ENCODE data around the gene DTNBP1. TPM values are rescaled to one million over a fixed set of nuclear protein-coding genes. Genes with fewer than 3 reads are reported as not detected.

The DTNBP1 gene
- total and polyA plus RNA-seq, 3 donors from 2014 or later = 21.8 to 25.4 (median 22.6) TPM

GRCh38 chr6:15594512-15595259 lies 68.1 kb downstream of the DTNBP1 start:
- Histone ChIP-seq H3K27me3 (no peaks in the 10 kb centered on the region), H3K36me3 (ENCODE audit: low read depth, missing control alignments) (no peaks in the 10 kb centered on the region), H3K27ac (no peak overlapping the region), H3K9me3 (no peaks in the 10 kb centered on the region), H3K4me1 (no peaks in the 10 kb centered on the region), H3K4me3 (no peak overlapping the region)
- intact Hi-C loops (cut with DNase I; ENCODE audit: low total_unique reads) = no loop called here
- 76 to 84% methylated on average over 7 of the region's 7 CpGs for WGBS, 2 donors
- DNase-seq = no peak
- TF ChIP-seq POLR2A (IDR thresholded peaks at IDR 0.05) (no peak), CTCF (IDR thresholded peaks at IDR 0.05) (no peak)

- TF ChIP-seq POLR2A (IDR thresholded peaks at IDR 0.05) (no peak), CTCF (IDR thresholded peaks at IDR 0.05) (no peak)
- Histone ChIP-seq H3K27ac (no peak overlapping the region), H3K9me3 (no peaks in the 10 kb centered on the region), H3K4me1 (no peaks in the 10 kb centered on the region), H3K4me3 (no peak overlapping the region), H3K36me3 (ENCODE audit: low read depth, missing control alignments) (no peaks in the 10 kb centered on the region), H3K27me3 (no peaks in the 10 kb centered on the region)
- intact Hi-C loops (cut with DNase I; ENCODE audit: low total_unique reads) = no loop called here
- 63 to 77% methylated on average over 2 of the region's 2 CpGs for WGBS, 2 donors
- DNase-seq = peak; percentile 63
Measured at GRCh38 chr6:15593798-15594197, 69.0 kb downstream of the DTNBP1 start.

DNA sequence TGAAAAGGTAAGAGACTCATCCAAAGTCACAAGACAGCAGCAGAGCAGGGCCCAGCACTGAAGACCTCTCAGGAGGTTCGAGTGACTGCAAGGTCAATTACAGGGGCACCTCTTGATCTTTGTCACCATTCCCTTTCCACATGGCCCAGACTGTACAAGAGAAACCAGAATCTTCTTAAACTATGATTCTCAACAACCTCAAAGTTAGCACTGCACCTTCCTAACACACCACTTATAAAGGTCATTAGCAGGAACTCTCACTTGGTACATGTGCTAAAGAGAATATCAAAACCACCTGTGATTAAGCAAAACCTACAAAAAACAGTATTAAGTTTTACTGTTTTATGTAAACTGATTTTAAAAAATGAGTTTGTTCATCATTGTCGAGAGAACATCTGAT lies 70.2 kb downstream of the DTNBP1 start:
- H3K36me3 ChIP-seq (ENCODE audit: low read depth, missing control alignments) = no peaks in the 10 kb centered on the region
- no peak overlapping the region for H3K4me3 ChIP-seq
- H3K4me1 ChIP-seq = no peaks in the 10 kb centered on the region
- 79 to 88% methylated on average over 2 of the region's 2 CpGs for WGBS, 2 donors
- H3K27me3 ChIP-seq = no peaks in the 10 kb centered on the region
- TF ChIP-seq CTCF (IDR thresholded peaks at IDR 0.05) = no peak
- TF ChIP-seq POLR2A (IDR thresholded peaks at IDR 0.05) = no peak
- intact Hi-C loops (cut with DNase I; ENCODE audit: low total_unique reads) = no loop called here
- no peak overlapping the region for H3K27ac ChIP-seq
- H3K9me3 ChIP-seq = no peaks in the 10 kb centered on the region
- no peak for DNase-seq

DNA sequence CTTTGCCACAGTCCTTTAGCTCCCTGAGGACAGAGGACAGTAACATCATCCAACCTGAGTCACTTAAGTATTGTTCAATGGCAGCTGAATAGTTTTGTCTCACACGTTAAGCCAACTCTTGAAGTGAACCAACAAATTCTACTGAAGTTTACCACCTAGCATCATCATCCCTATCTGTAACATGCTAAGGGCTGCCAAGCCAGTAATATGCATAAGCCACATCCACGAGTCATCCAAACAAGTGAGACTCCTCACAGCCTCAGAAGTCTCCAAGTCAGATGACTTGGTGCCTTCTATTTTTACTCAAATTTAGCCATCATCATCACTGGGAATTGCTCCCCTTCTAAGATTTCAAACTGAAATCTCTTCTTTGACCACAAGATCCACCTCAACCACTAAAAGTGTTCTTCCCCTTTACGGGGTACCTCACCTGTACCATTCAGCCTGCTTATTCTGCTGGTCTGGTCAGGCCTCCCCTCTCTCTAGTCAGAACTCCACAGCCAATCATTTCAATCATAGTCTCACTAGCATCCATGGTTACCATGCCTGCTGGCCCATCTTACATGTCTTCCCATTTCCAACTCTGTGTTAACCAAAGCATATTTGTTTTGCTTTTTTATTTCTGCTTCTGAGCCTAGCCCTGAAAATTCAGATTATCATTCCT lies 73.7 kb downstream of the DTNBP1 start:
- DNase-seq = no peak
- no peaks in the 10 kb centered on the region for H3K9me3 ChIP-seq
- H3K27ac ChIP-seq = no peak overlapping the region
- no peak for TF ChIP-seq CTCF (IDR thresholded peaks at IDR 0.05)
- no peak for TF ChIP-seq POLR2A (IDR thresholded peaks at IDR 0.05)
- H3K36me3 ChIP-seq (ENCODE audit: low read depth, missing control alignments) = no peaks in the 10 kb centered on the region
- H3K4me1 ChIP-seq = no peaks in the 10 kb centered on the region
- intact Hi-C loops (cut with DNase I; ENCODE audit: low total_unique reads) = no loop called here
- no peaks in the 10 kb centered on the region for H3K27me3 ChIP-seq
- WGBS, 2 donors = 79 to 96% methylated on average over 3 of the region's 3 CpGs
- H3K4me3 ChIP-seq = no peak overlapping the region

Data from testis (tissue), 3 donors.